Skeletal muscle satellite cell (primary cell): ENCODE data around the gene CAMKMT.

Source experiments
- H3K27me3 ChIP-seq: 2 replicates; pipeline ENCODE4 v1.7.0; 2013; ENCODE audit warnings: low read length; ENCODE audit not compliant: control insufficient read depth, insufficient read depth
- H3K36me3 ChIP-seq: 2 replicates; pipeline ENCODE4 v1.7.0; 2013; ENCODE audit warnings: mild to moderate bottlenecking, control low read depth, low read length; ENCODE audit not compliant: insufficient read depth
- H3K4me1 ChIP-seq: 2 replicates; pipeline ENCODE4 v1.7.0; 2013; ENCODE audit warnings: low read length; ENCODE audit not compliant: control insufficient read depth, insufficient read depth
- H3K4me2 ChIP-seq: 2 replicates; pipeline ENCODE4 v1.7.0; 2013; ENCODE audit warnings: mild to moderate bottlenecking, low read length
- H3K4me3 ChIP-seq: 2 replicates; pipeline ENCODE4 v1.7.0; 2013; ENCODE audit warnings: low read length
- H3K9ac ChIP-seq: 2 replicates; pipeline ENCODE4 v1.7.0; 2013; ENCODE audit warnings: mild to moderate bottlenecking, low read depth, low read length, moderate library complexity
- H3K9me3 ChIP-seq: replicated peaks from 2 replicates; pipeline ENCODE4 v1.7.0; 2013; ENCODE audit warnings: mild to moderate bottlenecking, control low read depth, low read length

Gene CAMKMT

DNA sequence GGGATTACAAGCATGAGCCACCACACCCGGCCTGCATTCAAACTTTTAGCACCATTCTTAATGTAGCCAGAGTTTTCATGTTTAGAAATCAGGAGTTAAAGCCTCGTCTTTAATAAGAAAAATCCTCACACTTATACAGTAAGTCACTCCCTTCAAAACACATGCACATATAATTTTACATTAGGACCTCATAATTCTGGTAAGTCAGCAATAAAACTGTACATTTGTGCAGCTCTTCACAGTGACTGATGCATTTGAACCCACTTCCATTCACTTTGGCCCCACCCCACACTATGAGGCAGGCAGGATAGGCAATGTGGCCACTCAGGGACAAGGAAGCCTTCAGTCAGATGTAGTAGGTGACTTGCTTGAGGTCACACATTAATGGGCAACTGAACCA lies 438.0 kb downstream of the CAMKMT start:
- no peaks in the 10 kb centered on the region for H3K4me1 ChIP-seq
- H3K36me3 ChIP-seq: no peaks in the 10 kb centered on the region
- peaks cover 76% of the 10 kb centered on the region for H3K27me3 ChIP-seq
- no peak overlapping the region for H3K4me2 ChIP-seq
- no peak overlapping the region for H3K9ac ChIP-seq
- H3K4me3 ChIP-seq: no peak overlapping the region
- no peaks in the 10 kb centered on the region for H3K9me3 ChIP-seq

- Histone ChIP-seq H3K4me3 (no peak overlapping the region), H3K4me1 (no peaks in the 10 kb centered on the region), H3K4me2 (no peak overlapping the region), H3K9ac (no peak overlapping the region), H3K27me3 (peaks cover 87% of the 10 kb centered on the region), H3K9me3 (no peaks in the 10 kb centered on the region), H3K36me3 (no peaks in the 10 kb centered on the region)
These were observed 439.6 kb downstream of the CAMKMT start for GRCh38 chr2:44801289-44801840.

- Histone ChIP-seq H3K36me3 (no peaks in the 10 kb centered on the region), H3K4me3 (no peak overlapping the region), H3K27me3 (peaks cover 89% of the 10 kb centered on the region), H3K4me2 (no peak overlapping the region), H3K9me3 (no peaks in the 10 kb centered on the region), H3K4me1 (no peaks in the 10 kb centered on the region), H3K9ac (no peak overlapping the region)
These were observed 440.4 kb downstream of the CAMKMT start for GRCh38 chr2:44801841-44802776.

DNA sequence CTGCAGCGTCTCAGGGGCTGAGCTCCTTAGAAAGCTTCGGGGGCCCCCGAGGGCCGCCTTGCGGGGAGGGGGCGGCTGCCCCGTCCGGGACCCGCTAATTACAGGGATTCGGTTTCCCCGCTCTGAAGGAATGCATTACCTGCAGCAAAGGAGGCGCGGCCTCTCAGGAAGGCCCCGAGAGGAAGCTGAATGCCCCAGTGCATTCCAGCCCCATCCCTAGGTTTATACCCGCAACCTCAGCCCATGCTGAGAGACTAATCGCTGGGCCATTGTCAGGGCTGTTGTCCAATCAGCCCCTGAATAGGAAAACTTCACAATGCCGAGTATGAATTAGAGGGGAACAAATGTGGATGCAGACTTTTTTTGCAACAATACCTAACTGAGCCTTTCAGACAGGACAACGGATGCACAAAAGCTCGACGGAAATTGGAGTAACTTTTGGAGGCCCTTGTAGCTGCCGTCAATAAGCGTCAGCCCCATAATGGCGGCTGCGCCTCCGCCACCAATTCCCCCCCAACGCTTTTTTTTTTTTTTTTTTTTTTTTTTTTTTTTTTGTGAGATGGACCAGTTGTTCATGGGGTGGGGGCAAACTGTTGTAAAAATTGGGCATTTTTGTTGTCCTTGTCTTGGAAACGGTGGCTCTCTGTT lies 441.2 kb downstream of the CAMKMT start:
- Histone ChIP-seq H3K4me3 (no peak overlapping the region), H3K4me1 (no peaks in the 10 kb centered on the region), H3K9me3 (no peaks in the 10 kb centered on the region), H3K9ac (no peak overlapping the region), H3K27me3 (peaks cover 92% of the 10 kb centered on the region), H3K4me2 (no peak overlapping the region), H3K36me3 (no peaks in the 10 kb centered on the region)

GRCh38 chr2:44804406-44805265 lies 442.9 kb downstream of the CAMKMT start:
- no peak overlapping the region for H3K9ac ChIP-seq
- no peak overlapping the region for H3K4me3 ChIP-seq
- no peak overlapping the region for H3K4me2 ChIP-seq
- H3K27me3 ChIP-seq: peaks cover 96% of the 10 kb centered on the region
- H3K36me3 ChIP-seq: no peaks in the 10 kb centered on the region
- H3K4me1 ChIP-seq: no peaks in the 10 kb centered on the region
- H3K9me3 ChIP-seq: no peaks in the 10 kb centered on the region

GRCh38 chr2:44805401-44806235 lies 443.9 kb downstream of the CAMKMT start:
- H3K4me1 ChIP-seq: no peaks in the 10 kb centered on the region
- peaks cover 92% of the 10 kb centered on the region for H3K27me3 ChIP-seq

GRCh38 chr2:44807201-44808025 lies 445.7 kb downstream of the CAMKMT start:
- peaks cover 81% of the 10 kb centered on the region for H3K27me3 ChIP-seq
- no peaks in the 10 kb centered on the region for H3K4me1 ChIP-seq
- H3K4me3 ChIP-seq: no peak overlapping the region
- H3K9ac ChIP-seq: no peak overlapping the region
- H3K4me2 ChIP-seq: no peak overlapping the region
- no peaks in the 10 kb centered on the region for H3K9me3 ChIP-seq
- no peaks in the 10 kb centered on the region for H3K36me3 ChIP-seq

More at GRCh38 chr2:44805401-44806235, 443.9 kb downstream of the CAMKMT start:
- H3K36me3 ChIP-seq: no peaks in the 10 kb centered on the region
- no peak overlapping the region for H3K4me2 ChIP-seq
- H3K9me3 ChIP-seq: no peaks in the 10 kb centered on the region
- H3K9ac ChIP-seq: no peak overlapping the region
- H3K4me3 ChIP-seq: no peak overlapping the region

GRCh38 chr2:44810892-44811530 lies 449.3 kb downstream of the CAMKMT start:
- Histone ChIP-seq H3K36me3 (no peaks in the 10 kb centered on the region), H3K27me3 (peaks cover 76% of the 10 kb centered on the region), H3K9ac (no peak overlapping the region), H3K4me2 (no peak overlapping the region), H3K4me1 (no peaks in the 10 kb centered on the region), H3K9me3 (no peaks in the 10 kb centered on the region), H3K4me3 (no peak overlapping the region)

GRCh38 chr2:44813165-44813564 lies 451.4 kb downstream of the CAMKMT start:
- no peak overlapping the region for H3K4me3 ChIP-seq
- H3K27me3 ChIP-seq: peaks cover 78% of the 10 kb centered on the region
- no peak overlapping the region for H3K9ac ChIP-seq
- no peak overlapping the region for H3K4me2 ChIP-seq
- no peaks in the 10 kb centered on the region for H3K9me3 ChIP-seq
- no peaks in the 10 kb centered on the region for H3K36me3 ChIP-seq
- no peaks in the 10 kb centered on the region for H3K4me1 ChIP-seq
